OCI-LY1 (cell line): Measurements from ENCODE around the gene MPPED2.

Source experiments
- EZH2 ChIP-seq: fragments of 200-600 bp; sonication (generic), shearing (Covaris generic); IDR thresholded peaks from 2 replicates; pipeline ENCODE4 v1.8.0; 2017; ENCODE audit warnings: borderline replicate concordance, mixed run types, mild to moderate bottlenecking, antibody characterized with exemption, low read length, moderate library complexity, mixed read lengths
- TF ChIP-seq, protein P1 (sequence below): fragments of 200-600 bp; sonication (generic), shearing (Covaris generic); IDR thresholded peaks from 2 replicates; pipeline ENCODE4 v1.5.1; 2017; ENCODE audit warnings: mild to moderate bottlenecking, antibody characterized with exemption, low read length, moderate library complexity, mixed read lengths

DNA sequence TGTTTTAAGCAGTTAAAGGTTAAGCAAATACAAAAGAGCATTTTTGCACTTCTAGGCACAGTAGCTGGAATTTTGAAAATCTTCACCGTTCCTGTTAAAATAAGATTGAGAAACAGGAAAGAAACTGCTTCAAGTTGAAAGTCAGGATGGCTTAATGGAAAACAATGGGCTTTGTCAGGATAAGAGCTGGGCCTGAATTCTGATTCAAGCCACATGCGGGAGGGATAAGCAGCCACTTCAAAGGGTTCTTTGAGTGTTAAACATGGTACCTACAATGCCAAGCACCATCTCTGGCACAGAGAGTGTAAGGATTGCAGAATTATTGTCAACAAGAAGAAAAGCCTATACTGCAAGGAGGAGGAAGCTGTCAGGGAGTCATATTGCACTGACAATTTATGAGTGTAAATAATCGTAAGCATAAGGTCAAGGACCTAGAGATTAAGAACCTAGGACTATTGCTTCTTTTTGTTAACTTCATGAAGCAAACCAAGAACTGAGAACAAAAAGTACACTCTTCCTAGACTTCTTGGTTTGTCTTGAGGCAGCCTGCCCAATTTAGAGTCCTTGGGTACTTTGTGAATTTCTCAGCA lies 32.5 kb downstream of the MPPED2 start:
- TF ChIP-seq, protein P1, sequence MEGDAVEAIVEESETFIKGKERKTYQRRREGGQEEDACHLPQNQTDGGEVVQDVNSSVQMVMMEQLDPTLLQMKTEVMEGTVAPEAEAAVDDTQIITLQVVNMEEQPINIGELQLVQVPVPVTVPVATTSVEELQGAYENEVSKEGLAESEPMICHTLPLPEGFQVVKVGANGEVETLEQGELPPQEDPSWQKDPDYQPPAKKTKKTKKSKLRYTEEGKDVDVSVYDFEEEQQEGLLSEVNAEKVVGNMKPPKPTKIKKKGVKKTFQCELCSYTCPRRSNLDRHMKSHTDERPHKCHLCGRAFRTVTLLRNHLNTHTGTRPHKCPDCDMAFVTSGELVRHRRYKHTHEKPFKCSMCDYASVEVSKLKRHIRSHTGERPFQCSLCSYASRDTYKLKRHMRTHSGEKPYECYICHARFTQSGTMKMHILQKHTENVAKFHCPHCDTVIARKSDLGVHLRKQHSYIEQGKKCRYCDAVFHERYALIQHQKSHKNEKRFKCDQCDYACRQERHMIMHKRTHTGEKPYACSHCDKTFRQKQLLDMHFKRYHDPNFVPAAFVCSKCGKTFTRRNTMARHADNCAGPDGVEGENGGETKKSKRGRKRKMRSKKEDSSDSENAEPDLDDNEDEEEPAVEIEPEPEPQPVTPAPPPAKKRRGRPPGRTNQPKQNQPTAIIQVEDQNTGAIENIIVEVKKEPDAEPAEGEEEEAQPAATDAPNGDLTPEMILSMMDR: no peak
- TF ChIP-seq EZH2: no peak
